Ishikawa (cell line): ENCODE measurements around the gene PPA1.

ENCODE experiments used
- EP300 ChIP-seq: IDR thresholded peaks from 2 replicates; pipeline ENCODE4 v1.6.1; 2012; ENCODE audit warnings: borderline replicate concordance
- TCF12 ChIP-seq: IDR thresholded peaks from 2 replicates; pipeline ENCODE4 v1.6.1; 2012; ENCODE audit warnings: low read depth

DNA sequence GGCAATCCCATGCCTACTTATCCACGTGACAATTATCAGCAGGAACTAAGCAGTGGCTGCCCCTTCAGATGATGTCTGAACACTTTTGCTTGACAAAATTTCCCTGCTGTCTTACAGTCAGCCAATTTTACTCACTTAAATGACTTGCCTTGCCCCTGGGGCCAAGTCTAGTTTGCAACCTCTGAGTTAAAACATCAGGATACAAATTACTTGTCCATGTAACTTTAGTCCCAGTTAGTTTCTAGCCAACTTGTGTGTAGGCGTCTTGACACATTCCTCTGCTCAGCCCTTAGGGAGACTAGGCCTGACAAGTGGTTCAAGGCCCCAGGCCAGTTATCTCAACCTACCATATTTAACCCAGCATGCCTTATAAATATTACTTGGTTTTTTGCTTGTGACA, 75.1 kb downstream of the PPA1 start:
- TF ChIP-seq EP300 (no peak), TCF12 (no peak)
